Stomach (tissue), 9 donors: ENCODE data around the gene LLGL1. TPM values are rescaled to one million over a fixed set of nuclear protein-coding genes. Genes with fewer than 3 reads are reported as not detected.

ENCODE experiments used
- DNase-seq, 2 donors: peaks; one replicate each; pipeline versions ENCODE4 v3.0.0 to v3.0.0-alpha.2; 2013 to 2019
- H3K27ac ChIP-seq, 5 donors: fragments of 200-600 bp in 4 of 5; sonication (generic) in 4 of 5; one replicate each; pipeline ENCODE4 v1.5.1; 2013 to 2019; ENCODE audit warnings: mild to moderate bottlenecking in 1 of 5, moderate library complexity in 1 of 5
- H3K27me3 ChIP-seq, 3 donors: fragments of 200-600 bp; sonication (generic); one replicate each; pipeline ENCODE4 v1.5.1; 2017 to 2019; ENCODE audit warnings: mixed run types in 1 of 3
- H3K36me3 ChIP-seq, 4 donors: fragments of 200-600 bp; sonication (generic); 1 replicate in 3 of 4; 2 replicates in 1 of 4; pipeline ENCODE4 v1.5.1; 2016 to 2019
- H3K4me1 ChIP-seq, 4 donors: fragments of 200-600 bp; sonication (generic); one replicate each; pipeline ENCODE4 v1.5.1; 2016 to 2019
- H3K4me3 ChIP-seq, 4 donors: fragments of 200-600 bp; sonication (generic) in 3 of 4; one replicate each; pipeline ENCODE4 v1.5.1; 2016 to 2019; ENCODE audit warnings: mild to moderate bottlenecking in 1 of 4
- H3K9me3 ChIP-seq, 4 donors: fragments of 200-600 bp; sonication (generic); one replicate each; pipeline ENCODE4 v1.5.1; 2016 to 2019
- CTCF ChIP-seq, 7 experiments: fragments of 450-650 bp in 4 of 7; fragments of 200-600 bp in 3 of 7; sonication (generic) in 3 of 7; IDR thresholded peaks; one replicate each; pipeline ENCODE4 v1.5.1; 2016 to 2019; ENCODE audit warnings: antibody characterized with exemption in 7 of 7, control low read depth in 2 of 7, mild to moderate bottlenecking in 1 of 7
- EP300 ChIP-seq: sonication (generic); formaldehyde crosslinking; IDR thresholded peaks from one replicate; pipeline ENCODE4 v1.6.1; 2017; ENCODE audit warnings: antibody characterized with exemption
- POLR2A ChIP-seq, 4 donors: fragments of 450-650 bp; IDR thresholded peaks; one replicate each; pipeline ENCODE4 v1.6.1; 2016; ENCODE audit warnings: antibody characterized with exemption in 4 of 4, control low read depth in 2 of 4, mild to moderate bottlenecking in 1 of 4, moderate library complexity in 1 of 4
- POLR2AphosphoS5 ChIP-seq, 3 donors: sonication (generic); formaldehyde crosslinking; IDR thresholded peaks; one replicate each; pipeline ENCODE4 v1.6.1; 2016; ENCODE audit warnings: antibody characterized with exemption in 3 of 3
- WGBS, 5 donors: extraction: QIAGEN DNeasy Blood & Tissue Kit in 3 of 5; methylation state at CpG; one replicate each; pipeline versions ENCODE4 v1.1.5 to v1.1.7; 2013 to 2018; 5-methylcytosine and 5-hydroxymethylcytosine counted together
- intact Hi-C: fragments of 100-400 bp; cut with DNase I; formaldehyde crosslinking; loops from one replicate; pipeline ENCODE4 v1.15.1; 2023; ENCODE audit warnings: low total_unique reads
- polyA plus RNA-seq, 3 donors: library from polyadenylated mRNA; stranded (reverse); fragments of 200-250 nt; gene quantifications; one replicate each; pipeline ENCODE4 v1.2.3, GENCODE V29; 2013
- total RNA-seq, 5 donors: library from RNA; depleted of rRNA; stranded (reverse); fragments of >200 nt; gene quantifications; one replicate each; pipeline versions ENCODE4 v1.1.0 to v1.2.3, GENCODE V29; 2014 to 2016
- donor health status: healthy with polysubstance abuse.
- donor health status: Bipolar disorder and iron deficiency.
- donor health status: healthy.

LLGL1 gene
- total and polyA plus RNA-seq, 8 donors: 5.2 to 19.7 (median 9.6) TPM

GRCh38 chr17:18247613-18248001 is 22.2 kb downstream of the LLGL1 start:
- no peaks in the 10 kb centered on the region for H3K27me3 ChIP-seq
- DNase-seq: peak; percentile 41 to 62
- intact Hi-C loops: no loop called here
- H3K4me3 ChIP-seq: peak overlapping the region in 1 of 4 donors; percentile 39
- H3K4me1 ChIP-seq: peaks cover 23 to 38% (median 32%) of the 10 kb centered on the region in 4 donors
- H3K36me3 ChIP-seq: peaks cover 59 to 99% (median 97%) of the 10 kb centered on the region in 4 donors
- TF ChIP-seq CTCF (IDR thresholded peaks at IDR 0.05) (no peak), POLR2A (IDR thresholded peaks at IDR 0.05) (no peak), POLR2AphosphoS5 (IDR thresholded peaks at IDR 0.05) (no peak), EP300 (no peak)
- no peaks in the 10 kb centered on the region for H3K9me3 ChIP-seq
- 18 to 70% (median 55%) methylated on average over 3 to 30 of the region's 30 CpGs for WGBS, 5 donors
- H3K27ac ChIP-seq: peak overlapping the region; percentile 59 to 89 (median 81)

- WGBS, 5 donors: 14 to 29% (median 21%) methylated on average over 9 of the region's 9 CpGs
- Histone ChIP-seq H3K9me3 (no peaks in the 10 kb centered on the region), H3K27ac (peak overlapping the region in 3 of 5 donors; percentile 56 to 82 (median 81)), H3K4me1 (peaks cover 23 to 38% (median 32%) of the 10 kb centered on the region in 4 donors), H3K36me3 (peaks cover 64 to 100% (median 98%) of the 10 kb centered on the region in 4 donors), H3K4me3 (no peak overlapping the region), H3K27me3 (no peaks in the 10 kb centered on the region)
- TF ChIP-seq POLR2AphosphoS5 (IDR thresholded peaks at IDR 0.05) (peak in 1 of 3 donors; percentile 57), POLR2A (IDR thresholded peaks at IDR 0.05) (no peak), CTCF (IDR thresholded peaks at IDR 0.05) (peak in 5 of 7 experiments; percentile 38 to 62 (median 61)), EP300 (no peak)
- intact Hi-C loops: no loop called here
- peak; percentile 67 to 91 for DNase-seq
Observed at GRCh38 chr17:18248300-18248731, 22.9 kb downstream of the LLGL1 start.

- no peak for DNase-seq
- H3K27ac ChIP-seq: peak overlapping the region in 3 of 5 donors; percentile 13 to 82 (median 81)
- peaks cover 69 to 100% (median 98%) of the 10 kb centered on the region in 4 donors for H3K36me3 ChIP-seq
- H3K27me3 ChIP-seq: no peaks in the 10 kb centered on the region
- intact Hi-C loops: no loop called here
- TF ChIP-seq POLR2A (IDR thresholded peaks at IDR 0.05) (no peak), CTCF (IDR thresholded peaks at IDR 0.05) (no peak), EP300 (no peak), POLR2AphosphoS5 (IDR thresholded peaks at IDR 0.05) (no peak)
- WGBS, 5 donors: 89 to 94% (median 94%) methylated on average over 4 to 7 of the region's 7 CpGs
- H3K4me1 ChIP-seq: peaks cover 23 to 38% (median 32%) of the 10 kb centered on the region in 4 donors
- no peaks in the 10 kb centered on the region for H3K9me3 ChIP-seq
- H3K4me3 ChIP-seq: no peak overlapping the region
Observed at GRCh38 chr17:18248811-18249210, 23.4 kb downstream of the LLGL1 start.

- Histone ChIP-seq H3K27ac (no peak overlapping the region), H3K9me3 (no peaks in the 10 kb centered on the region), H3K27me3 (no peaks in the 10 kb centered on the region), H3K4me3 (no peak overlapping the region), H3K4me1 (peaks cover 23 to 38% (median 32%) of the 10 kb centered on the region in 4 donors), H3K36me3 (peaks cover 77 to 100% (median 99%) of the 10 kb centered on the region in 4 donors)
- WGBS, 5 donors: 31 to 65% (median 48%) methylated on average over 9 of the region's 9 CpGs
- TF ChIP-seq POLR2AphosphoS5 (IDR thresholded peaks at IDR 0.05): peak in 1 of 3 donors; percentile 34
- TF ChIP-seq CTCF (IDR thresholded peaks at IDR 0.05): no peak
- no peak for TF ChIP-seq EP300
- intact Hi-C loops: no loop called here
- peak; percentile 67 to 87 for DNase-seq
Observed at GRCh38 chr17:18250259-18250658, 24.8 kb downstream of the LLGL1 start.
